Ascending aorta (tissue), 2 donors: ENCODE results near the gene MCC. TPM values are rescaled to one million over a fixed set of nuclear protein-coding genes. Genes with fewer than 3 reads are reported as not detected.

ENCODE experiments used
- DNase-seq, 2 donors: peaks; one replicate each; pipeline ENCODE4 v3.0.0-alpha.2; 2019; ENCODE audit warnings: low spot score in 2 of 2
- H3K27ac ChIP-seq, 2 donors: fragments of 200-600 bp; sonication (generic); one replicate each; pipeline ENCODE4 v1.5.1; 2016 to 2017; ENCODE audit warnings: mild to moderate bottlenecking in 1 of 2
- H3K27me3 ChIP-seq: fragments of 200-600 bp; sonication (generic); one replicate; pipeline ENCODE4 v1.5.1; 2017
- H3K36me3 ChIP-seq, 2 donors: fragments of 200-600 bp; sonication (generic); one replicate each; pipeline ENCODE4 v1.5.1; 2016
- H3K4me1 ChIP-seq, 2 donors: fragments of 200-600 bp; sonication (generic); one replicate each; pipeline ENCODE4 v1.5.1; 2016 to 2017; ENCODE audit warnings: mild to moderate bottlenecking in 1 of 2
- H3K4me3 ChIP-seq, 2 donors: fragments of 200-600 bp; sonication (generic); one replicate each; pipeline ENCODE4 v1.5.1; 2016 to 2017; ENCODE audit warnings: mild to moderate bottlenecking in 1 of 2
- H3K9me3 ChIP-seq, 2 donors: fragments of 200-600 bp; sonication (generic); one replicate each; pipeline ENCODE4 v1.5.1; 2016
- intact Hi-C: fragments of 100-400 bp; cut with DNase I; formaldehyde crosslinking; loops from one replicate; pipeline ENCODE4 v1.15.1; 2023
- total RNA-seq: library from RNA; depleted of rRNA; stranded (reverse); fragments of >200 nt; gene quantifications from one replicate; pipeline ENCODE4 v1.1.0, GENCODE V29; 2016
- TF ChIP-seq, protein P1 (sequence below), 3 experiments: fragments of 200-600 bp in 2 of 3; fragments of 450-650 bp in 1 of 3; sonication (generic) in 2 of 3; IDR thresholded peaks; one replicate each; pipeline ENCODE4 v1.5.1; 2016 to 2019; ENCODE audit warnings: antibody characterized with exemption in 3 of 3, mild to moderate bottlenecking in 1 of 3, moderate library complexity in 1 of 3

The MCC gene
- total RNA-seq, 1 donor from 2014 or later: 67.9 TPM

GRCh38 chr5:113505181-113505580 is 16.9 kb upstream of the MCC start:
- TF ChIP-seq, protein P1, sequence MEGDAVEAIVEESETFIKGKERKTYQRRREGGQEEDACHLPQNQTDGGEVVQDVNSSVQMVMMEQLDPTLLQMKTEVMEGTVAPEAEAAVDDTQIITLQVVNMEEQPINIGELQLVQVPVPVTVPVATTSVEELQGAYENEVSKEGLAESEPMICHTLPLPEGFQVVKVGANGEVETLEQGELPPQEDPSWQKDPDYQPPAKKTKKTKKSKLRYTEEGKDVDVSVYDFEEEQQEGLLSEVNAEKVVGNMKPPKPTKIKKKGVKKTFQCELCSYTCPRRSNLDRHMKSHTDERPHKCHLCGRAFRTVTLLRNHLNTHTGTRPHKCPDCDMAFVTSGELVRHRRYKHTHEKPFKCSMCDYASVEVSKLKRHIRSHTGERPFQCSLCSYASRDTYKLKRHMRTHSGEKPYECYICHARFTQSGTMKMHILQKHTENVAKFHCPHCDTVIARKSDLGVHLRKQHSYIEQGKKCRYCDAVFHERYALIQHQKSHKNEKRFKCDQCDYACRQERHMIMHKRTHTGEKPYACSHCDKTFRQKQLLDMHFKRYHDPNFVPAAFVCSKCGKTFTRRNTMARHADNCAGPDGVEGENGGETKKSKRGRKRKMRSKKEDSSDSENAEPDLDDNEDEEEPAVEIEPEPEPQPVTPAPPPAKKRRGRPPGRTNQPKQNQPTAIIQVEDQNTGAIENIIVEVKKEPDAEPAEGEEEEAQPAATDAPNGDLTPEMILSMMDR (IDR thresholded peaks at IDR 0.05): no peak
- no peaks in the 10 kb centered on the region for H3K27me3 ChIP-seq
- H3K36me3 ChIP-seq: no peaks in the 10 kb centered on the region
- intact Hi-C loops: no loop called here
- H3K4me3 ChIP-seq: no peak overlapping the region
- DNase-seq: no peak
- H3K27ac ChIP-seq: no peak overlapping the region
- no peaks in the 10 kb centered on the region for H3K9me3 ChIP-seq
- no peaks in the 10 kb centered on the region for H3K4me1 ChIP-seq

DNA sequence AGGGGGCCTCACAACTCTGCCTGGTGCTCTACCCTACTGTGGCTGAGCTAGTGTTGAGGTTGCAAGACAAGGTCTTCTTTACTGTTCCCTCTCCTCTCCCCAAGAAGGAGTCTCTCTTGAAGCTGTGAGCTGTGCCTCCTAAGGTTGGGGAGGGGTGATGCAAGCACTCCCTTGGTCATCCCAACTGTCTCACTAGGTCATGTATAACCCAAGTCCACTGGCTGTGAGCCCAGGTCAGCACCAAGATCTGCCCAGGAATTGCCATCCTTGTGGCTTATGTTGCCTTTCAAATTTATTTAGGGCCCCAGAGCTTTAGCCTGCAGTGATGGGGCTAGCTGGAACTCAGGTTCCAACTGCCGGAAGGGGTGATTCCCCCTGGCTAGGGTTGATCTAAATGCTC is 14.9 kb upstream of the MCC start:
- Histone ChIP-seq H3K4me1 (no peaks in the 10 kb centered on the region), H3K36me3 (no peaks in the 10 kb centered on the region), H3K27me3 (no peaks in the 10 kb centered on the region), H3K4me3 (no peak overlapping the region), H3K9me3 (no peaks in the 10 kb centered on the region), H3K27ac (no peak overlapping the region)
- intact Hi-C loops: no loop called here
- TF ChIP-seq, protein P1 (IDR thresholded peaks at IDR 0.05): no peak
- DNase-seq: no peak

- H3K4me3 ChIP-seq: no peak overlapping the region
- no peak overlapping the region for H3K27ac ChIP-seq
- H3K9me3 ChIP-seq: no peaks in the 10 kb centered on the region
- TF ChIP-seq, protein P1 (IDR thresholded peaks at IDR 0.05): no peak
- no peak for DNase-seq
- intact Hi-C loops: no loop called here
- no peaks in the 10 kb centered on the region for H3K4me1 ChIP-seq
- no peaks in the 10 kb centered on the region for H3K27me3 ChIP-seq
- H3K36me3 ChIP-seq: no peaks in the 10 kb centered on the region
Observed at GRCh38 chr5:113502073-113502472, 13.8 kb upstream of the MCC start.

DNA sequence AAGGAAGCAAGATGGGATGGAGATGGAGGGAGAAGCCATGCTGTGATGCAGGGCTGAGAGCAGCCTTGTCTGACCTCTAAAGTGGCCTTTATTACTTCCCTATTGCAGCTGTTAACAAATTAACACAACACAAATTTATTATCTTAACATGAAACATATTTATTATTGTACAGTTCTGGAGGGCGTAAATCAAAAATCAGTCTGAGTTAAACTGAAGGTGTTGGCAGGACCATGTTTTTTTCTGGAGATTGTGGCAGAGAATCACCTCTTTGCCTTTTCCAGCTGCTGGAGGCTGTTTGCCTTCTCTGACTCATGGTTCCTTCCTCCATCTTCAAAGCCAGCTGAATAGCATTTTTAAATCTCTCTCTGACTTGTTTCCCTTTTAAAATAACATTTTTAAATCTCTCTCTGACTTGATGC is 7.2 kb upstream of the MCC start:
- TF ChIP-seq, protein P1 (IDR thresholded peaks at IDR 0.05): no peak
- intact Hi-C loops: no loop called here
- no peaks in the 10 kb centered on the region for H3K4me1 ChIP-seq
- DNase-seq: no peak
- no peak overlapping the region for H3K4me3 ChIP-seq
- no peak overlapping the region for H3K27ac ChIP-seq
- H3K27me3 ChIP-seq: no peaks in the 10 kb centered on the region
- H3K36me3 ChIP-seq: no peaks in the 10 kb centered on the region
- H3K9me3 ChIP-seq: no peaks in the 10 kb centered on the region

GRCh38 chr5:113493446-113493845 is 5.2 kb upstream of the MCC start:
- Histone ChIP-seq H3K36me3 (no peaks in the 10 kb centered on the region), H3K4me3 (no peak overlapping the region), H3K27me3 (no peaks in the 10 kb centered on the region), H3K4me1 (peaks cover 3 to 4% of the 10 kb centered on the region in 2 donors), H3K9me3 (no peaks in the 10 kb centered on the region), H3K27ac (no peak overlapping the region)
- DNase-seq: no peak
- intact Hi-C loops: no loop called here
- TF ChIP-seq, protein P1 (IDR thresholded peaks at IDR 0.05): no peak

DNA sequence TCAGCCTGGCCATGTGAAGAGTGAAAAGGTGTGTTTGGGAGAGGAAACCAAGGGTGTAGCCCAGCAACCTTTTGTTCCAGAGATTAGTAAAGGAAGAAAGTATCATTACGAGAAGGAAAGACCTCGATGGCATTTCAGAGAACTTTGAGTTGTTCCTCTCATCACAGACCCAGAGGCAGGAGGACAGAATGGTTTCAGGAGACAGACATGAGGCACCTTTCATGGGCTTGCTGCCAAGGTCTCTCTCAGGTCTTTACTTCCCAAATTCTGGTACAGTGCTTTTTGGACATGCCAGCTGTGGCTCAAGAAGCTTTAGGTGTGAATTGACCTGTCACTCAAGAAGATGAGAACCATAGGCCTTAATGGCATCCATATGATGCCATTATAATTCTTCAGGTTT is 2.8 kb upstream of the MCC start:
- no peaks in the 10 kb centered on the region for H3K9me3 ChIP-seq
- no peak for DNase-seq
- intact Hi-C loops: no loop called here
- H3K27ac ChIP-seq: no peak overlapping the region
- no peaks in the 10 kb centered on the region for H3K36me3 ChIP-seq
- peaks cover 3 to 8% of the 10 kb centered on the region in 2 donors for H3K4me1 ChIP-seq
- H3K27me3 ChIP-seq: no peaks in the 10 kb centered on the region
- TF ChIP-seq, protein P1 (IDR thresholded peaks at IDR 0.05): no peak
- H3K4me3 ChIP-seq: no peak overlapping the region
